AG04449 (cell line): ENCODE measurements around the gene HLA-F.

Experiments
- CTCF ChIA-PET: fragments of 350-600 bp; formaldehyde crosslinking; extraction: SDS; loops from one replicate; lab custom pipeline; 2021; ENCODE audit warnings: antibody characterized with exemption; lab: Yijun Ruan, JAX
- POLR2A ChIA-PET: fragments of 400-600, 350-600 bp; formaldehyde crosslinking; extraction: SDS; loops from one replicate; lab custom pipeline; 2020; ENCODE audit warnings: antibody characterized with exemption, inconsistent platforms; lab: Yijun Ruan, JAX
- DNase-seq: peaks from one replicate; pipeline ENCODE4 v3.0.0-alpha.2; 2010; ENCODE audit warnings: low read depth, low spot score
- H3K4me3 ChIP-seq: 2 replicates; pipeline ENCODE4 v1.5.1; 2011; ENCODE audit warnings: low read depth, mild to moderate bottlenecking, control low read depth, low read length
- TF ChIP-seq, protein P1 (sequence below): IDR thresholded peaks from one replicate; pipeline ENCODE4 v1.5.1; 2011; ENCODE audit warnings: mild to moderate bottlenecking, moderate library complexity, low read length, control low read depth, inconsistent platforms; ENCODE audit not compliant: insufficient read depth; ENCODE audit errors: missing control alignments

HLA-F gene

DNA sequence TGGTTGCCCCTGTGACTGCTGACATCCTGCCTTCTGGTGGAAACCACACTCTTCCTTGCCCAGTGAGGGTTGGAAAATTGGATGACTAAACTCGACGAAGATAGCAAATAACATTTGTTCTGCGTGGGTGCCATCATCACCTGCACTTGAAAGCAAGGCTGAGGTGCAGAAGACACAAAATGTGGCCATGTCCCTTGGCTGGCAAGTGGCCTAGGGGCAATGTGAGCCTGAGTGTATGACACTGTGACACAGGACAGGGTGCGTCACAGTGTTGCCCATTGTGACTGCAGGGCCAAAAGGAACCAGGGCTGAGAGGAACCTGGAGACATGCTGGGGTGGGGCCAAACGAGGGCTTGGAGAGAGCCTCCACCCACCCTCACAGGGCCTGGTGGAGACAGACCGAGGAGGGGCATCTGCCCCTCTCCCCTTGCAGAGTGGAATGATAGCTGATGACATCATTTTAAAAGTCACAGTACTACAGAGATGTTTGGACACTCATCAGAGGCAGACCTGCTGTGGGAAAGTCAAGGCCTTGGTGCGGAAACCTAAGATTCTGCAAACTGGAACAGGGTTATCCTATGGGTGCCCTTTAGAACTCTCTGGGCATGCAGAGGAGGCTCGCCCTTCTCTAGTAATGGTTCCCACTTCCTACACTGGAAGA lies 12.8 kb upstream of the HLA-F start:
- ChIA-PET POLR2A (no interaction called here), CTCF (interaction anchor here (1.6 to 1.9 kb wide), 2 partner anchors 12 to 14 kb away, joined by 4 to 5 read pairs; no protein-coding TSS in a partner anchor)
- no peak for DNase-seq
- TF ChIP-seq, protein P1, sequence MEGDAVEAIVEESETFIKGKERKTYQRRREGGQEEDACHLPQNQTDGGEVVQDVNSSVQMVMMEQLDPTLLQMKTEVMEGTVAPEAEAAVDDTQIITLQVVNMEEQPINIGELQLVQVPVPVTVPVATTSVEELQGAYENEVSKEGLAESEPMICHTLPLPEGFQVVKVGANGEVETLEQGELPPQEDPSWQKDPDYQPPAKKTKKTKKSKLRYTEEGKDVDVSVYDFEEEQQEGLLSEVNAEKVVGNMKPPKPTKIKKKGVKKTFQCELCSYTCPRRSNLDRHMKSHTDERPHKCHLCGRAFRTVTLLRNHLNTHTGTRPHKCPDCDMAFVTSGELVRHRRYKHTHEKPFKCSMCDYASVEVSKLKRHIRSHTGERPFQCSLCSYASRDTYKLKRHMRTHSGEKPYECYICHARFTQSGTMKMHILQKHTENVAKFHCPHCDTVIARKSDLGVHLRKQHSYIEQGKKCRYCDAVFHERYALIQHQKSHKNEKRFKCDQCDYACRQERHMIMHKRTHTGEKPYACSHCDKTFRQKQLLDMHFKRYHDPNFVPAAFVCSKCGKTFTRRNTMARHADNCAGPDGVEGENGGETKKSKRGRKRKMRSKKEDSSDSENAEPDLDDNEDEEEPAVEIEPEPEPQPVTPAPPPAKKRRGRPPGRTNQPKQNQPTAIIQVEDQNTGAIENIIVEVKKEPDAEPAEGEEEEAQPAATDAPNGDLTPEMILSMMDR = no peak
- no peak overlapping the region for H3K4me3 ChIP-seq

DNA sequence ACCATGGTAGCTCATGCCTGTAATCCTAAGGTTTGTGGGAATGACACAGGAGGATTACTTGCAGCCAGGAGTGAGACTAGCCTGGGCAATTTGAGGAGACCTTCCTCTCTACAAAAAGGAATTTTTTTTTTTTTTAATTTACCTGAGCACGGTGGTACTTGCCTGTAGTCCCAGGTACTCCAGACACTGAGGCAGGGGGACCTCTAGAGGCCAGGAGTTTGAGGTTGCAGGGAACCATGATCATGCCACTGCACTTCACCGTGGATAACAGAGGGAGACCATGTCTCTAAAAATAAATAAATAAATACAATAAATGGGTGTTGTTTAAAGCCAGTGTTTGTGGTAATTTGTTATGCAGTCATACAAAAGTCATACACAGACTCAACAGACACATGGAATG lies 2.4 kb upstream of the HLA-F start:
- ChIA-PET CTCF (interaction anchor here (1.0 to 1.5 kb wide), 3 partner anchors 15 to 71 kb away, joined by 3 to 5 read pairs (median 4); no protein-coding TSS in a partner anchor), POLR2A (no interaction called here)
- TF ChIP-seq, protein P1 = no peak
- no peak overlapping the region for H3K4me3 ChIP-seq
- DNase-seq = no peak

DNA sequence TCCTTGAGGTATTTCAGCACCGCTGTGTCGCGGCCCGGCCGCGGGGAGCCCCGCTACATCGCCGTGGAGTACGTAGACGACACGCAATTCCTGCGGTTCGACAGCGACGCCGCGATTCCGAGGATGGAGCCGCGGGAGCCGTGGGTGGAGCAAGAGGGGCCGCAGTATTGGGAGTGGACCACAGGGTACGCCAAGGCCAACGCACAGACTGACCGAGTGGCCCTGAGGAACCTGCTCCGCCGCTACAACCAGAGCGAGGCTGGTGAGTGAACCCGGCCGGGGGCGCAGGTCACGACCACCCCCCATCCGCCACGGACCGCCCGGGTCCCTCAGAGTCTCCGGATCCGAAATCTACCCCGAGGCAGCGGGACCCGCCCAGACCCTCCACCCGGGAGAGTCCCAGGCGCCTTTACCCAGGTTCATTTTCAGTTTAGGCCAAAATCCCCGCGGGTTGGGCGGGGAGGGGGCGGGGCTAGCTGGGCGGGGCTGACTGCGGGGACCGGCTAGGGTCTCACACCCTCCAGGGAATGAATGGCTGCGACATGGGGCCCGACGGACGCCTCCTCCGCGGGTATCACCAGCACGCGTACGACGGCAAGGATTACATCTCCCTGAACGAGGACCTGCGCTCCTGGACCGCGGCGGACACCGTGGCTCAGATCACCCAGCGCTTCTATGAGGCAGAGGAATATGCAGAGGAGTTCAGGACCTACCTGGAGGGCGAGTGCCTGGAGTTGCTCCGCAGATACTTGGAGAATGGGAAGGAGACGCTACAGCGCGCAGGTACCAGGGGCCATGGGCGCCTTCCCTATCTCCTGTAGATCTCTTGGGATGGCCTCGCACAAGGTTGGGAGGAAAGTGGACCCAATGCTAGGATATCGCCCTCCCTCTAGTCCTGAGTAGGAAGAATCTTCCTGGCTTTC lies 693 bp downstream of the HLA-F start:
- ChIA-PET POLR2A (no interaction called here), CTCF (no interaction called here)
- H3K4me3 ChIP-seq = peak overlapping the region; percentile 51
- TF ChIP-seq, protein P1 = no peak
- no peak for DNase-seq

DNA sequence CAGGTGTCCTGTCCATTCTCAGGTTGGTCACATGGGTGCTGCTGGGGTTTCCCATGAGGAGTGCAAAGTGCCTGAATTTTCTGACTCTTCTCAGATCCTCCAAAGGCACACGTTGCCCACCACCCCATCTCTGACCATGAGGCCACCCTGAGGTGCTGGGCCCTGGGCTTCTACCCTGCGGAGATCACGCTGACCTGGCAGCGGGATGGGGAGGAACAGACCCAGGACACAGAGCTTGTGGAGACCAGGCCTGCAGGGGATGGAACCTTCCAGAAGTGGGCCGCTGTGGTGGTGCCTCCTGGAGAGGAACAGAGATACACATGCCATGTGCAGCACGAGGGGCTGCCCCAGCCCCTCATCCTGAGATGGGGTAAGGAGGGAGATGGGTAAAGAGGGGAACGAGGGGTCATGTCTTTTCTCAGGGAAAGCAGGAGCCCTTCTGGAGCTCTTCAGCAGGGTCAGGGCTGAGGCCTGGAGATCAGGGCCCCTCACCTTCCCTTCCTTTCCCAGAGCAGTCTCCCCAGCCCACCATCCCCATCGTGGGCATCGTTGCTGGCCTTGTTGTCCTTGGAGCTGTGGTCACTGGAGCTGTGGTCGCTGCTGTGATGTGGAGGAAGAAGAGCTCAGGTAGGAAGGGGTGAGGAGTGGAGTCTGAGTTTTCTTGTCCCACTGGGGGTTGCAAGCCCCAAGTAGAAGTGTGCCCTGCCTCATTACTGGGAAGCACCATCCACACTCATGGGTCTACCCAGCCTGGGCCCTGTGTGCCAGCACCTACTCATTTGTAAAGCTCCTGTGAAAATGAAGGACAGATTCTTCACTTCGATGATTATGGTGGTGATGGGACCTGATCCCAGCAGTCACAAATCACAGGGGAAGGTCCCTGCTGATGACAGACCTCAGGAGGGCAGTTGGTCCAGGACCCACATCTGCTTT lies 2.0 kb downstream of the HLA-F start:
- POLR2A ChIA-PET = no interaction called here
- no peak overlapping the region for H3K4me3 ChIP-seq

DNA sequence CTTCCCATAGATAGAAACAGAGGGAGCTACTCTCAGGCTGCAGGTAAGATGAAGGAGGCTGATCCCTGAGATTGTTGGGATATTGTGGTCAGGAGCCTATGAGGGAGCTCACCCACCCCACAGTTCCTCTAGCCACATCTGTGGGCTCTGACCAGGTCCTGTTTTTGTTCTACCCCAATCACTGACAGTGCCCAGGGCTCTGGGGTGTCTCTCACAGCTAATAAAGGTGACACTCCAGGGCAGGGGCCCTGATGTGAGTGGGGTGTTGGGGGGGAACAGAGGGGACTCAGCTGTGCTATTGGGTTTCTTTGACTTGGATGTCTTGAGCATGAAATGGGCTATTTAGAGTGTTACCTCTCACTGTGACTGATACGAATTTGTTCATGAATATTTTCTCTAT lies 2.8 kb downstream of the HLA-F start:
- no peak for DNase-seq
- POLR2A ChIA-PET = no interaction called here
- H3K4me3 ChIP-seq = no peak overlapping the region
- CTCF ChIA-PET = interaction anchor here (1.7 to 4.2 kb wide), 3 partner anchors 12 to 76 kb away, joined by 5 to 22 read pairs (median 7); no protein-coding TSS in a partner anchor
- TF ChIP-seq, protein P1 = no peak

More for the DNA sequence above, 2.0 kb downstream of the HLA-F start:
- CTCF ChIA-PET = interaction anchor here (1.7 to 4.2 kb wide), 2 partner anchors 13 to 28 kb away, joined by 5 to 22 read pairs; no protein-coding TSS in a partner anchor
- DNase-seq = no peak
- TF ChIP-seq, protein P1 = no peak
